Testis (tissue), 2 donors: ENCODE results near the gene KDM6A.

Source experiments
- POLR2A ChIP-seq: fragments of 450-650 bp; IDR thresholded peaks from one replicate; pipeline ENCODE4 v1.6.1; 2017; ENCODE audit warnings: antibody characterized with exemption, mild to moderate bottlenecking, moderate library complexity
- TF ChIP-seq, protein P1 (sequence below), 3 experiments: fragments of 450-650 bp in 2 of 3; fragments of 200-600 bp in 1 of 3; sonication (generic) in 1 of 3; IDR thresholded peaks; one replicate each; pipeline ENCODE4 v1.5.1; 2016 to 2019; ENCODE audit warnings: antibody characterized with exemption in 3 of 3, mild to moderate bottlenecking in 2 of 3, moderate library complexity in 1 of 3

GRCh38 chrX:45145492-45146215 is 272.7 kb downstream of the KDM6A start:
- TF ChIP-seq POLR2A: no peak
- TF ChIP-seq, protein P1, sequence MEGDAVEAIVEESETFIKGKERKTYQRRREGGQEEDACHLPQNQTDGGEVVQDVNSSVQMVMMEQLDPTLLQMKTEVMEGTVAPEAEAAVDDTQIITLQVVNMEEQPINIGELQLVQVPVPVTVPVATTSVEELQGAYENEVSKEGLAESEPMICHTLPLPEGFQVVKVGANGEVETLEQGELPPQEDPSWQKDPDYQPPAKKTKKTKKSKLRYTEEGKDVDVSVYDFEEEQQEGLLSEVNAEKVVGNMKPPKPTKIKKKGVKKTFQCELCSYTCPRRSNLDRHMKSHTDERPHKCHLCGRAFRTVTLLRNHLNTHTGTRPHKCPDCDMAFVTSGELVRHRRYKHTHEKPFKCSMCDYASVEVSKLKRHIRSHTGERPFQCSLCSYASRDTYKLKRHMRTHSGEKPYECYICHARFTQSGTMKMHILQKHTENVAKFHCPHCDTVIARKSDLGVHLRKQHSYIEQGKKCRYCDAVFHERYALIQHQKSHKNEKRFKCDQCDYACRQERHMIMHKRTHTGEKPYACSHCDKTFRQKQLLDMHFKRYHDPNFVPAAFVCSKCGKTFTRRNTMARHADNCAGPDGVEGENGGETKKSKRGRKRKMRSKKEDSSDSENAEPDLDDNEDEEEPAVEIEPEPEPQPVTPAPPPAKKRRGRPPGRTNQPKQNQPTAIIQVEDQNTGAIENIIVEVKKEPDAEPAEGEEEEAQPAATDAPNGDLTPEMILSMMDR (IDR thresholded peaks at IDR 0.05): no peak
